HCT116 (cell line): ENCODE results near the gene FBXL3. TPM values are rescaled to one million over a fixed set of nuclear protein-coding genes. Genes with fewer than 3 reads are reported as not detected.

Experiments used
- ATAC-seq: fragments of 200-7000 bp; cut with Tn5 transposase; 2 replicates; pipeline ENCODE4 v1.9.1; 2020; ENCODE audit warnings: mild to moderate bottlenecking, moderate library complexity
- BruUV-seq: library from RNA; stranded (reverse); fragments of 400-500 nt; replicated peaks from 2 replicates; lab custom pipeline; 2021; lab: Mats Ljungman, UMichigan
- CTCF ChIA-PET: fragments of 300-600 bp; sonication (Branson Sonifier 250); formaldehyde crosslinking; loops from one replicate; lab custom pipeline; 2021; ENCODE audit warnings: antibody characterized with exemption; lab: Charles Lee
- POLR2A ChIA-PET: fragments of 300-600, 350-600 bp; sonication (Branson Sonifier 250); formaldehyde crosslinking; loops from one replicate; lab custom pipeline; 2021; ENCODE audit warnings: antibody characterized with exemption; lab: Charles Lee
- RAD21 ChIA-PET, 2 experiments: fragments of 300-600 bp; sonication (Branson Sonifier 250); formaldehyde crosslinking; loops; one replicate each; lab custom pipeline; 2023; ENCODE audit warnings: low total read pairs in 2 of 2; ENCODE audit not compliant: uncharacterized antibody in 2 of 2, unreplicated experiment in 2 of 2, low non-redundant PET in 1 of 2; lab: Charles Lee
- DNase-seq: peaks from one replicate; pipeline ENCODE4 v3.0.0-alpha.2; 2010; ENCODE audit warnings: low read depth, low spot score
- H2AFZ ChIP-seq: fragments of 200-600 bp; shearing (Covaris generic), sonication (generic); 2 replicates; pipeline ENCODE4 v1.6.1; 2017; ENCODE audit warnings: low read depth, mixed run types, mixed read lengths, antibody characterized with exemption, low read length; ENCODE audit not compliant: poor library complexity, severe bottlenecking
- H3K27ac ChIP-seq: 2 replicates; pipeline ENCODE4 v1.5.1; 2012; ENCODE audit warnings: low read depth, low read length
- H3K27me3 ChIP-seq: fragments of 200-600 bp; sonication (generic); 2 replicates; pipeline ENCODE4 v1.6.1; 2016; ENCODE audit warnings: mixed run types, low read length, mixed read lengths; ENCODE audit not compliant: insufficient read depth
- H3K36me3 ChIP-seq, 2 experiments: fragments of 200-500 bp in 1 of 2; fragments of 200-600 bp in 1 of 2; sonication (Bioruptor generic) in 1 of 2; sonication (generic) in 1 of 2; 2 replicates each; pipeline versions ENCODE4 v1.5.1 to v1.6.1; 2014 to 2016; ENCODE audit warnings: low read length in 2 of 2, inconsistent platforms in 1 of 2, mixed read lengths in 1 of 2, mixed run types in 1 of 2; ENCODE audit not compliant: insufficient read depth in 2 of 2, control insufficient read depth in 1 of 2
- H3K4me1 ChIP-seq, 2 experiments: fragments of 200-600 bp in 1 of 2; sonication (generic) in 1 of 2; 2 replicates each; pipeline versions ENCODE4 v1.5.1 to v1.6.1; 2012 to 2017; ENCODE audit warnings: low read length in 2 of 2, inconsistent platforms in 1 of 2, mild to moderate bottlenecking in 1 of 2, mixed read lengths in 1 of 2, mixed run types in 1 of 2, moderate library complexity in 1 of 2; ENCODE audit not compliant: insufficient read depth in 2 of 2, control insufficient read depth in 1 of 2
- H3K4me2 ChIP-seq: fragments of 200-600 bp; sonication (generic); 2 replicates; pipeline ENCODE4 v1.6.1; 2017; ENCODE audit warnings: mixed run types, low read length, mixed read lengths
- H3K4me3 ChIP-seq, 2 experiments: fragments of 200-600 bp in 1 of 2; sonication (generic) in 1 of 2; replicated peaks in 1 of 2; 2 replicates each; pipeline ENCODE4 v1.5.1; 2011 to 2016; ENCODE audit warnings: low read length in 2 of 2, control low read depth in 1 of 2, low read depth in 1 of 2, mild to moderate bottlenecking in 1 of 2, mixed read lengths in 1 of 2, mixed run types in 1 of 2
- H3K79me2 ChIP-seq: fragments of 200-600 bp; sonication (generic); 2 replicates; pipeline ENCODE4 v1.6.1; 2017; ENCODE audit warnings: mild to moderate bottlenecking, mixed run types, low read length, moderate library complexity, mixed read lengths; ENCODE audit not compliant: insufficient read depth
- H3K9ac ChIP-seq: fragments of 200-600 bp; sonication (generic); 2 replicates; pipeline ENCODE4 v1.6.1; 2016; ENCODE audit warnings: low read length, mixed read lengths
- H3K9me2 ChIP-seq: fragments of 200-600 bp; sonication (generic), shearing (Covaris generic); 2 replicates; pipeline ENCODE4 v1.6.1; 2017; ENCODE audit warnings: mixed run types, mild to moderate bottlenecking, moderate library complexity; ENCODE audit not compliant: insufficient read depth
- H3K9me3 ChIP-seq, 2 experiments: fragments of 200-500 bp in 1 of 2; fragments of 200-600 bp in 1 of 2; sonication (Bioruptor generic) in 1 of 2; sonication (generic) in 1 of 2; 2 replicates each; pipeline ENCODE4 v1.6.1; 2014 to 2017; ENCODE audit warnings: low read length in 2 of 2, mixed read lengths in 2 of 2, inconsistent platforms in 1 of 2, low read depth in 1 of 2, mild to moderate bottlenecking in 1 of 2, mixed run types in 1 of 2, moderate library complexity in 1 of 2; ENCODE audit not compliant: control insufficient read depth in 1 of 2, insufficient read depth in 1 of 2
- H4K20me1 ChIP-seq: fragments of 200-600 bp; sonication (generic), shearing (Covaris generic); 2 replicates; pipeline ENCODE4 v1.6.1; 2017; ENCODE audit warnings: mixed run types, mild to moderate bottlenecking, moderate library complexity; ENCODE audit not compliant: insufficient read depth
- CBX3 ChIP-seq: IDR thresholded peaks from 2 replicates; pipeline ENCODE4 v1.6.1; 2012; ENCODE audit warnings: low read depth
- CEBPB ChIP-seq: IDR thresholded peaks from 2 replicates; pipeline ENCODE4 v1.6.1; 2012; ENCODE audit warnings: low read depth
- EGR1 ChIP-seq: IDR thresholded peaks from 2 replicates; pipeline ENCODE4 v1.6.1; 2012; ENCODE audit warnings: low read depth
- ELF1 ChIP-seq: IDR thresholded peaks from 2 replicates; pipeline ENCODE4 v1.6.1; 2012; ENCODE audit warnings: low read depth, borderline replicate concordance
- EZH2phosphoT487 ChIP-seq: fragments of 200-600 bp; IDR thresholded peaks from 2 replicates; pipeline ENCODE4 v1.6.1; 2018; ENCODE audit warnings: antibody characterized with exemption, borderline replicate concordance
- FOSL1 ChIP-seq: IDR thresholded peaks from 2 replicates; pipeline ENCODE4 v1.6.1; 2012; ENCODE audit warnings: low read depth
- JUND ChIP-seq: IDR thresholded peaks from 2 replicates; pipeline ENCODE4 v1.6.1; 2012
- MAX ChIP-seq: IDR thresholded peaks from 2 replicates; pipeline ENCODE4 v1.6.1; 2012
- POLR2A ChIP-seq: IDR thresholded peaks from 2 replicates; pipeline ENCODE4 v1.7.0; 2011; ENCODE audit warnings: borderline replicate concordance; ENCODE audit not compliant: insufficient read depth, insufficient read length; ENCODE audit errors: extremely low read depth
- POLR2AphosphoS5 ChIP-seq: IDR thresholded peaks from 2 replicates; pipeline ENCODE4 v1.6.1; 2011; ENCODE audit warnings: mild to moderate bottlenecking, low read depth, low read length, moderate library complexity
- SIN3A ChIP-seq: IDR thresholded peaks from 2 replicates; pipeline ENCODE4 v1.6.1; 2012; ENCODE audit warnings: low read depth
- SP1 ChIP-seq: IDR thresholded peaks from 2 replicates; pipeline ENCODE4 v1.6.1; 2012; ENCODE audit warnings: low read depth
- SRF ChIP-seq: IDR thresholded peaks from 2 replicates; pipeline ENCODE4 v1.6.1; 2012; ENCODE audit warnings: low read depth
- TCF7L2 ChIP-seq: IDR thresholded peaks from 2 replicates; pipeline ENCODE4 v1.7.0; 2011; ENCODE audit warnings: borderline replicate concordance, inconsistent platforms; ENCODE audit not compliant: insufficient read depth, insufficient read length; ENCODE audit errors: extremely low read depth
- ZFX ChIP-seq: fragments of 450-650 bp; IDR thresholded peaks from 2 replicates; pipeline ENCODE4 v1.6.1; 2017
- ZNF274 ChIP-seq: fragments of 200-500 bp; sonication (Bioruptor generic); IDR thresholded peaks from 2 replicates; pipeline ENCODE4 v1.6.1; 2014; ENCODE audit warnings: mild to moderate bottlenecking, low read depth, low read length, inconsistent platforms
- intact Hi-C: fragments of 100-400 bp; cut with micrococcal nuclease; formaldehyde crosslinking; loops from 2 replicates; pipeline ENCODE4 v1.10.0; 2022
- total RNA-seq: library from RNA; stranded (reverse); gene quantifications from one replicate; pipeline ENCODE4 v1.2.1, GENCODE V29; 2021; ENCODE audit not compliant: unreplicated experiment
- TF ChIP-seq, protein P1 (sequence below): IDR thresholded peaks from 2 replicates; pipeline ENCODE4 v1.6.1; 2012
- TF ChIP-seq, protein P2 (sequence below), 3 experiments: fragments of 200-600 bp in 1 of 3; sonication (generic) in 1 of 3; IDR thresholded peaks in 2 of 3; conservative IDR thresholded peaks in 1 of 3; 2 replicates each; pipeline ENCODE4 v1.5.1; 2012 to 2017; ENCODE audit warnings: low read depth in 2 of 3, low read length in 2 of 3, antibody characterized with exemption in 1 of 3, borderline replicate concordance in 1 of 3, control low read depth in 1 of 3, mild to moderate bottlenecking in 1 of 3, mixed read lengths in 1 of 3, mixed run types in 1 of 3, moderate library complexity in 1 of 3; ENCODE audit not compliant: insufficient read depth in 1 of 3
- TF ChIP-seq, protein P3 (sequence below): IDR thresholded peaks from 2 replicates; pipeline ENCODE4 v1.6.1; 2012; ENCODE audit warnings: low read depth
- TF ChIP-seq, protein P4 (sequence below): IDR thresholded peaks from 2 replicates; pipeline ENCODE4 v1.6.1; 2011; ENCODE audit warnings: mild to moderate bottlenecking, low read length, moderate library complexity; ENCODE audit not compliant: insufficient replicate concordance; ENCODE audit errors: extremely low read depth

FBXL3 gene
- total RNA-seq, 1 experiment from 2014 or later, result 24.0 TPM

- ATAC-seq (no peak), DNase-seq (no peak)
- no peaks in the 10 kb centered on the region for H3K9me2 ChIP-seq
- CTCF ChIA-PET, result no interaction called here
- no peak overlapping the region for H3K4me3 ChIP-seq
- peaks cover 11 to 23% of the 10 kb centered on the region in 2 experiments; a peak in 3 of 4 replicates for H3K36me3 ChIP-seq
- no peaks in the 10 kb centered on the region for H3K79me2 ChIP-seq
- no peaks in the 10 kb centered on the region for H3K9me3 ChIP-seq
- RAD21 ChIA-PET, result no interaction called here
- H3K4me2 ChIP-seq, result no peak overlapping the region
- TF ChIP-seq CEBPB (no peak), SIN3A (no peak), ELF1 (no peak), EGR1 (no peak), SP1 (no peak), TCF7L2 (no peak), FOSL1 (no peak), POLR2AphosphoS5 (no peak), MAX (no peak), EZH2phosphoT487 (no peak), ZNF274 (no peak), SRF (no peak), JUND (no peak), CBX3 (no peak), POLR2A (no peak), ZFX (no peak)
- TF ChIP-seq, protein P1, sequence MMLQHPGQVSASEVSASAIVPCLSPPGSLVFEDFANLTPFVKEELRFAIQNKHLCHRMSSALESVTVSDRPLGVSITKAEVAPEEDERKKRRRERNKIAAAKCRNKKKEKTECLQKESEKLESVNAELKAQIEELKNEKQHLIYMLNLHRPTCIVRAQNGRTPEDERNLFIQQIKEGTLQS, result no peak
- TF ChIP-seq, protein P2, sequence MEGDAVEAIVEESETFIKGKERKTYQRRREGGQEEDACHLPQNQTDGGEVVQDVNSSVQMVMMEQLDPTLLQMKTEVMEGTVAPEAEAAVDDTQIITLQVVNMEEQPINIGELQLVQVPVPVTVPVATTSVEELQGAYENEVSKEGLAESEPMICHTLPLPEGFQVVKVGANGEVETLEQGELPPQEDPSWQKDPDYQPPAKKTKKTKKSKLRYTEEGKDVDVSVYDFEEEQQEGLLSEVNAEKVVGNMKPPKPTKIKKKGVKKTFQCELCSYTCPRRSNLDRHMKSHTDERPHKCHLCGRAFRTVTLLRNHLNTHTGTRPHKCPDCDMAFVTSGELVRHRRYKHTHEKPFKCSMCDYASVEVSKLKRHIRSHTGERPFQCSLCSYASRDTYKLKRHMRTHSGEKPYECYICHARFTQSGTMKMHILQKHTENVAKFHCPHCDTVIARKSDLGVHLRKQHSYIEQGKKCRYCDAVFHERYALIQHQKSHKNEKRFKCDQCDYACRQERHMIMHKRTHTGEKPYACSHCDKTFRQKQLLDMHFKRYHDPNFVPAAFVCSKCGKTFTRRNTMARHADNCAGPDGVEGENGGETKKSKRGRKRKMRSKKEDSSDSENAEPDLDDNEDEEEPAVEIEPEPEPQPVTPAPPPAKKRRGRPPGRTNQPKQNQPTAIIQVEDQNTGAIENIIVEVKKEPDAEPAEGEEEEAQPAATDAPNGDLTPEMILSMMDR (IDR thresholded peaks at IDR 0.05 in 2 of 3, conservative IDR thresholded peaks at IDR 0.05 in 1 of 3; ENCODE audit: borderline replicate concordance in 1 of 3, insufficient read depth in 1 of 3, low read depth in 2 of 3, low read length in 2 of 3), result no peak
- TF ChIP-seq, protein P3, sequence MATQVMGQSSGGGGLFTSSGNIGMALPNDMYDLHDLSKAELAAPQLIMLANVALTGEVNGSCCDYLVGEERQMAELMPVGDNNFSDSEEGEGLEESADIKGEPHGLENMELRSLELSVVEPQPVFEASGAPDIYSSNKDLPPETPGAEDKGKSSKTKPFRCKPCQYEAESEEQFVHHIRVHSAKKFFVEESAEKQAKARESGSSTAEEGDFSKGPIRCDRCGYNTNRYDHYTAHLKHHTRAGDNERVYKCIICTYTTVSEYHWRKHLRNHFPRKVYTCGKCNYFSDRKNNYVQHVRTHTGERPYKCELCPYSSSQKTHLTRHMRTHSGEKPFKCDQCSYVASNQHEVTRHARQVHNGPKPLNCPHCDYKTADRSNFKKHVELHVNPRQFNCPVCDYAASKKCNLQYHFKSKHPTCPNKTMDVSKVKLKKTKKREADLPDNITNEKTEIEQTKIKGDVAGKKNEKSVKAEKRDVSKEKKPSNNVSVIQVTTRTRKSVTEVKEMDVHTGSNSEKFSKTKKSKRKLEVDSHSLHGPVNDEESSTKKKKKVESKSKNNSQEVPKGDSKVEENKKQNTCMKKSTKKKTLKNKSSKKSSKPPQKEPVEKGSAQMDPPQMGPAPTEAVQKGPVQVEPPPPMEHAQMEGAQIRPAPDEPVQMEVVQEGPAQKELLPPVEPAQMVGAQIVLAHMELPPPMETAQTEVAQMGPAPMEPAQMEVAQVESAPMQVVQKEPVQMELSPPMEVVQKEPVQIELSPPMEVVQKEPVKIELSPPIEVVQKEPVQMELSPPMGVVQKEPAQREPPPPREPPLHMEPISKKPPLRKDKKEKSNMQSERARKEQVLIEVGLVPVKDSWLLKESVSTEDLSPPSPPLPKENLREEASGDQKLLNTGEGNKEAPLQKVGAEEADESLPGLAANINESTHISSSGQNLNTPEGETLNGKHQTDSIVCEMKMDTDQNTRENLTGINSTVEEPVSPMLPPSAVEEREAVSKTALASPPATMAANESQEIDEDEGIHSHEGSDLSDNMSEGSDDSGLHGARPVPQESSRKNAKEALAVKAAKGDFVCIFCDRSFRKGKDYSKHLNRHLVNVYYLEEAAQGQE, result no peak
- TF ChIP-seq, protein P4, sequence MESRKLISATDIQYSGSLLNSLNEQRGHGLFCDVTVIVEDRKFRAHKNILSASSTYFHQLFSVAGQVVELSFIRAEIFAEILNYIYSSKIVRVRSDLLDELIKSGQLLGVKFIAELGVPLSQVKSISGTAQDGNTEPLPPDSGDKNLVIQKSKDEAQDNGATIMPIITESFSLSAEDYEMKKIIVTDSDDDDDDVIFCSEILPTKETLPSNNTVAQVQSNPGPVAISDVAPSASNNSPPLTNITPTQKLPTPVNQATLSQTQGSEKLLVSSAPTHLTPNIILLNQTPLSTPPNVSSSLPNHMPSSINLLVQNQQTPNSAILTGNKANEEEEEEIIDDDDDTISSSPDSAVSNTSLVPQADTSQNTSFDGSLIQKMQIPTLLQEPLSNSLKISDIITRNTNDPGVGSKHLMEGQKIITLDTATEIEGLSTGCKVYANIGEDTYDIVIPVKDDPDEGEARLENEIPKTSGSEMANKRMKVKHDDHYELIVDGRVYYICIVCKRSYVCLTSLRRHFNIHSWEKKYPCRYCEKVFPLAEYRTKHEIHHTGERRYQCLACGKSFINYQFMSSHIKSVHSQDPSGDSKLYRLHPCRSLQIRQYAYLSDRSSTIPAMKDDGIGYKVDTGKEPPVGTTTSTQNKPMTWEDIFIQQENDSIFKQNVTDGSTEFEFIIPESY, result no peak
- no peak overlapping the region for H3K9ac ChIP-seq
- POLR2A ChIA-PET, result no interaction called here
- H3K27ac ChIP-seq, result no peak overlapping the region
- intact Hi-C loops, result no loop called here
- BruUV-seq, result no TSS peak
- no peaks in the 10 kb centered on the region for H4K20me1 ChIP-seq
- H3K4me1 ChIP-seq, result no peaks in the 10 kb centered on the region
- no peaks in the 10 kb centered on the region for H3K27me3 ChIP-seq
- H2AFZ ChIP-seq, result no peak overlapping the region
Observed at GRCh38 chr13:77062097-77062496, 35.1 kb upstream of the FBXL3 start.
